H9 (cell line): ENCODE data around the gene SLC12A3. TPM values are rescaled to one million over a fixed set of nuclear protein-coding genes. Genes with fewer than 3 reads are reported as not detected.

Experiments used
- DNase-seq: peaks from one replicate; pipeline ENCODE4 v3.0.0-alpha.2; 2017
- H2AFZ ChIP-seq: one replicate; pipeline ENCODE4 v1.6.1; 2013; ENCODE audit warnings: mild to moderate bottlenecking, low read length, control low read depth, moderate library complexity
- H2AK5ac ChIP-seq: 2 replicates; pipeline ENCODE4 v1.6.1; 2013; ENCODE audit warnings: low read length, control low read depth, mixed read lengths; ENCODE audit not compliant: insufficient read length
- H2BK120ac ChIP-seq: one replicate; pipeline ENCODE4 v1.6.1; 2013; ENCODE audit warnings: low read depth, mild to moderate bottlenecking, low read length, control low read depth, inconsistent platforms; ENCODE audit not compliant: poor library complexity, severe bottlenecking
- H2BK12ac ChIP-seq: 2 replicates; pipeline ENCODE4 v1.6.1; 2013; ENCODE audit warnings: low read length, control low read depth, mixed read lengths, low read depth; ENCODE audit not compliant: insufficient read length
- H2BK15ac ChIP-seq: 2 replicates; pipeline ENCODE4 v1.6.1; 2013; ENCODE audit warnings: low read depth, low read length, control low read depth
- H2BK20ac ChIP-seq: one replicate; pipeline ENCODE4 v1.6.1; 2013; ENCODE audit warnings: low read depth, mild to moderate bottlenecking, low read length, control low read depth, inconsistent platforms; ENCODE audit not compliant: poor library complexity, severe bottlenecking
- H2BK5ac ChIP-seq: 2 replicates; pipeline ENCODE4 v1.6.1; 2013; ENCODE audit warnings: low read length, control low read depth, mixed read lengths; ENCODE audit not compliant: insufficient read length
- H3K14ac ChIP-seq: 2 replicates; pipeline ENCODE4 v1.6.1; 2013; ENCODE audit warnings: low read length, control low read depth; ENCODE audit not compliant: insufficient read depth
- H3K18ac ChIP-seq: 2 replicates; pipeline ENCODE4 v1.6.1; 2013; ENCODE audit warnings: low read depth, mild to moderate bottlenecking, mixed read lengths, low read length, control low read depth; ENCODE audit not compliant: insufficient read length
- H3K23ac ChIP-seq: 2 replicates; pipeline ENCODE4 v1.6.1; 2013; ENCODE audit warnings: low read length, control low read depth, mixed read lengths, low read depth; ENCODE audit not compliant: insufficient read length
- H3K23me2 ChIP-seq: 2 replicates; pipeline ENCODE4 v1.6.1; 2013; ENCODE audit warnings: low read depth, mild to moderate bottlenecking, mixed read lengths, low read length, control low read depth; ENCODE audit not compliant: insufficient read length, poor library complexity, severe bottlenecking
- H3K27ac ChIP-seq: 2 replicates; pipeline ENCODE4 v1.5.1; 2013; ENCODE audit warnings: low read length, control low read depth, mixed read lengths, low read depth; ENCODE audit not compliant: insufficient read length
- H3K27me3 ChIP-seq: 2 replicates; pipeline ENCODE4 v1.6.1; 2013; ENCODE audit warnings: low read length, control low read depth, inconsistent platforms; ENCODE audit not compliant: insufficient read depth
- H3K4ac ChIP-seq: 2 replicates; pipeline ENCODE4 v1.6.1; 2013; ENCODE audit warnings: low read depth, mild to moderate bottlenecking, control low read depth, inconsistent platforms, low read length, moderate library complexity
- H3K4me1 ChIP-seq: 2 replicates; pipeline ENCODE4 v1.6.1; 2013; ENCODE audit warnings: low read length, control low read depth, inconsistent platforms; ENCODE audit not compliant: insufficient read depth
- H3K4me2 ChIP-seq: 2 replicates; pipeline ENCODE4 v1.6.1; 2013; ENCODE audit warnings: low read length, control low read depth, mixed read lengths; ENCODE audit not compliant: insufficient read length, insufficient read depth
- H3K56ac ChIP-seq: 2 replicates; pipeline ENCODE4 v1.6.1; 2013; ENCODE audit warnings: low read depth, mild to moderate bottlenecking, mixed read lengths, low read length, control low read depth; ENCODE audit not compliant: insufficient read length
- H3K79me1 ChIP-seq: 2 replicates; pipeline ENCODE4 v1.6.1; 2013; ENCODE audit warnings: low read depth, mild to moderate bottlenecking, moderate library complexity, low read length, control low read depth, inconsistent platforms; ENCODE audit not compliant: insufficient read depth, poor library complexity, severe bottlenecking
- H3K79me2 ChIP-seq: 2 replicates; pipeline ENCODE4 v1.6.1; 2013; ENCODE audit warnings: low read length, control low read depth, inconsistent platforms; ENCODE audit not compliant: insufficient read depth
- H3K9ac ChIP-seq: 2 replicates; pipeline ENCODE4 v1.6.1; 2013; ENCODE audit warnings: low read length, control low read depth, mixed read lengths; ENCODE audit not compliant: insufficient read length; ENCODE audit errors: extremely low read depth
- H3K9me3 ChIP-seq: one replicate; pipeline ENCODE4 v1.6.1; 2013; ENCODE audit warnings: low read depth, low read length, inconsistent platforms; ENCODE audit not compliant: control insufficient read depth
- H3T11ph ChIP-seq: one replicate; pipeline ENCODE4 v1.6.1; 2013; ENCODE audit warnings: mild to moderate bottlenecking, low read length, control low read depth, inconsistent platforms
- H4K20me1 ChIP-seq: one replicate; pipeline ENCODE4 v1.6.1; 2013; ENCODE audit not compliant: control insufficient read depth, insufficient read length, insufficient read depth
- H4K5ac ChIP-seq: 2 replicates; pipeline ENCODE4 v1.6.1; 2013; ENCODE audit warnings: low read depth, mild to moderate bottlenecking, mixed read lengths, low read length, control low read depth; ENCODE audit not compliant: insufficient read length
- H4K8ac ChIP-seq: replicated peaks from 2 replicates; pipeline ENCODE4 v1.6.1; 2013; ENCODE audit warnings: low read length, control low read depth, mixed read lengths, low read depth; ENCODE audit not compliant: insufficient read length
- H4K91ac ChIP-seq: 2 replicates; pipeline ENCODE4 v1.6.1; 2013; ENCODE audit warnings: low read depth, mild to moderate bottlenecking, moderate library complexity, mixed read lengths, low read length, control low read depth; ENCODE audit not compliant: insufficient read length
- H3K27ac Mint-ChIP-seq, 3 experiments: 2 replicates in 2 of 3; 3 replicates in 1 of 3; pipeline ENCODE4 v1.8.0; 2020 to 2021; ENCODE audit warnings: mixed read lengths in 3 of 3, mild to moderate bottlenecking in 1 of 3, moderate library complexity in 1 of 3
- H3K27me3 Mint-ChIP-seq: 2 replicates; pipeline ENCODE4 v1.8.0; 2021; ENCODE audit warnings: low read depth, mild to moderate bottlenecking, moderate library complexity, mixed read lengths
- H3K36me3 Mint-ChIP-seq, 3 experiments: 2 replicates in 2 of 3; 3 replicates in 1 of 3; pipeline ENCODE4 v1.8.0; 2020 to 2021; ENCODE audit warnings: low read depth in 3 of 3, mixed read lengths in 3 of 3; ENCODE audit not compliant: insufficient read depth in 1 of 3
- H3K4me1 Mint-ChIP-seq, 2 experiments: 2 replicates each; pipeline ENCODE4 v1.8.0; 2020; ENCODE audit warnings: mixed read lengths in 2 of 2
- H3K4me3 Mint-ChIP-seq, 2 experiments: 2 replicates in 1 of 2; 3 replicates in 1 of 2; pipeline ENCODE4 v1.8.0; 2020 to 2021; ENCODE audit warnings: mild to moderate bottlenecking in 2 of 2, mixed read lengths in 2 of 2, moderate library complexity in 1 of 2
- H3K9me3 Mint-ChIP-seq, 2 experiments: 2 replicates in 1 of 2; 3 replicates in 1 of 2; pipeline ENCODE4 v1.8.0; 2020; ENCODE audit warnings: mild to moderate bottlenecking in 2 of 2, mixed read lengths in 2 of 2, moderate library complexity in 1 of 2
- CTCF ChIP-seq: fragments of 200-600 bp; sonication (generic); conservative IDR thresholded peaks from 3 replicates; pipeline ENCODE4 v1.8.0; 2021; ENCODE audit warnings: antibody characterized with exemption, mild to moderate bottlenecking
- WGBS: extraction: QIAGEN DNeasy Blood & Tissue Kit; methylation state at CpG from one replicate; pipeline ENCODE4 v1.1.7; 2013; ENCODE audit warnings: missing lambda C conversion rate, low lambda C conversion rate, mixed read lengths; ENCODE audit not compliant: insufficient read length; ENCODE audit errors: extremely low coverage; 5-methylcytosine and 5-hydroxymethylcytosine counted together
- total RNA-seq: library from RNA; stranded (reverse); gene quantifications from 2 replicates; pipeline ENCODE4 v1.2.1, GENCODE V29; 2021

SLC12A3 gene
- total RNA-seq, 1 experiment from 2014 or later = not detected

DNA sequence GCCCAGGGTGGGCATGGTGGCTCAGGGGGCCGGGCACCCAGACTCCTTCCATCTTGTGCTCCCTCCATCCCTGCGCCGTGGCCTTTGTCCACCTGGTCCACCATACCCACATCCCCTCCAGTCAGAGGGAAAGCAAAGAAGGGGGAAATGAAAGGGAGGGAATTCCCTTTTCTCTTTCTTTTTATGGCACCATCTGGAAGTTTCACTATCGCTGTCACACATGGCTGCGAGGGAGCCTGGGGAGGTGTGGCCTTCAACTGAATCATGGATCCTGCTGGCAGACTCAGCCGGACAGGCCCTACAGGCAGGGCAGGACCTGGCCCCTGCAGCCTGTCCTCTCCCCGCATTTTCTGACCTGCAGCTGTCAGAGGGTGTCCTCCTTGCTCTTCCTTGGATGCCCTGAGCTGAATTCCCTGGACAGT lies 6.2 kb downstream of the SLC12A3 start:
- H3K56ac ChIP-seq = no peak overlapping the region
- no peaks in the 10 kb centered on the region for H3K79me2 ChIP-seq
- no peaks in the 10 kb centered on the region for H3K9me3 ChIP-seq
- no peak for TF ChIP-seq CTCF
- H4K91ac ChIP-seq = no peak overlapping the region
- H3K14ac ChIP-seq = no peak overlapping the region
- no peak overlapping the region for H2BK12ac ChIP-seq
- H3K23me2 ChIP-seq = no peaks in the 10 kb centered on the region
- no peak overlapping the region for H2BK5ac ChIP-seq
- H3K27ac ChIP-seq = no peak overlapping the region
- H4K8ac ChIP-seq = no peak overlapping the region
- H2BK15ac ChIP-seq = no peak overlapping the region
- Mint-ChIP-seq H3K9me3 (no peaks in the 10 kb centered on the region), H3K27me3 (no peaks in the 10 kb centered on the region), H3K4me1 (peaks cover 4 to 5% of the 10 kb centered on the region in 2 experiments), H3K4me3 (no peak overlapping the region), H3K36me3 (no peaks in the 10 kb centered on the region), H3K27ac (no peak overlapping the region)
- no peaks in the 10 kb centered on the region for H4K20me1 ChIP-seq
- H3K4me2 ChIP-seq = no peak overlapping the region
- no peak overlapping the region for H2BK20ac ChIP-seq
- no peak for DNase-seq
- no peak overlapping the region for H4K5ac ChIP-seq
- H3K4me1 ChIP-seq = no peaks in the 10 kb centered on the region; the same call in 1 of the 2 replicates
- H2AFZ ChIP-seq = no peak overlapping the region
- no peak overlapping the region for H2BK120ac ChIP-seq
- no CpG with 5 or more reads among the region's 7 CpGs for WGBS
- no peaks in the 10 kb centered on the region for H3K79me1 ChIP-seq
- H3K23ac ChIP-seq = no peak overlapping the region
- H3K27me3 ChIP-seq = no peaks in the 10 kb centered on the region
- no peak overlapping the region for H3K4ac ChIP-seq
- H3K18ac ChIP-seq = no peak overlapping the region
- H2AK5ac ChIP-seq = no peak overlapping the region
- no peak overlapping the region for H3T11ph ChIP-seq
- H3K9ac ChIP-seq = no peak overlapping the region
